Measurements from ENCODE around the gene RBM23.
"Not testable (repeated sequence)": the region's sequence is repeated elsewhere in the genome, so short reads cannot be mapped to it uniquely, and the experiment has no call there.

RBM23 gene

DNA sequence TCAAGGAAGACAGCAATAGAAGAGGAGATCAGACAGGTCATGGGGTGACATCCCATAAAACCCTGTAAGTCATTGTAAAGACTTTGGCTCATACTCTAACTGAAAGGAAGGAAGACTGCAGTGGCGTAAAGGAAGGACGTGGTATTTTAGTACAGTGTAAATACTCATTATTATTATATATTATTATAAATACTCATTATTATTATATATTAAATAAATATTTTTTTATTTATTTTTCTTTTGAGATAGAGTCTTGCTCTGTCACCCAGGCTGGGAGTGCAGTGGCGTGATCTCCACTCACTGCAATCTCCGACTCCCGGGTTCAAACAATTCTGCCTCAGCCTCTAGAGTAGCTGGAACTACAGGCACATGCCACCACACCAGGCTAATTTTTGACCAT, 62.5 kb downstream of the RBM23 start:
- no peak for TF ChIP-seq CTCF (IDR thresholded peaks at IDR 0.05; ENCODE audit: extremely low read depth, insufficient read depth, missing control alignments)
- no peak for DNase-seq (ENCODE audit: low spot score)
- in situ Hi-C loops (cut with MboI; ENCODE audit: low pct_unique_long_range_greater_than_20kb, low sequenced_read_pairs, unreplicated experiment), result loop anchor here (10.0 to 25.0 kb wide), 3 partner anchors 82 to 269 kb away; partner anchors contain the start of genes ABHD4 and DAD1

DNA sequence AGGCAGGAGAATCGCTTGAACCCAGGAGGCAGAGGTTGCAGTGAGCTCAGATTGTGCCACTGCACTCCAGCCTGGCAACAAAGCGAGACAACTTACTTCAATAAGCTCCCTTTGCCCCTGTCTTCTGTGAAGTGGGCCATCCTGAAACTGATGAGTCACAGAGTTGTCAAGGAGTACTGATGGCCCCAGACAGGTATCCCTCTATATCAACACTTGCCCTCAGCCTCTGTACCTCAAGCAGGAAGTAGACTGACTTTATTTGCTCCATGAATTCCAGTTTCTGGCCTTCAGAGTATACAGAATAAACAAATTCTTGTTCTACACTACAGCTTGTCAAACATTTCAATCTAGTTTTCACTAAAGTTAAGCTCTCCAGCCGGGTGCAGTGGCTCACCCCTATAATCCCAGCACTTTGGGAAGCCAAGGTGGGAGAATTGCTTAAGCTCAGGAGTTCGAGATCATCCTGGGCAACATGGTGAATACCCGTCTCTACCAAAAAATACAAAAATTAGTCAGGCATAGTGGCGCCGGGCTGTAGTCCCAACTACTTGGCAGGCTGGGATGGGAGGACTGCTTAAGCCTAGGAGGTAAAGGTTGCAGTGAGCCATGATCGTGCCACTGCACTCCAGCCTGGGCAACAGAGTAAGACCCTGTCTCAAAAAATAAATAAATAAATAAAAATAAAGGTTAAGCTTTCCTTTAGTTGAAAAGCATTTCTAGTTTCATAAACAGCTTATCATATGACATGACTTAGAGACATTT, 63.8 kb downstream of the RBM23 start:
- in situ Hi-C loops (cut with MboI; ENCODE audit: low pct_unique_long_range_greater_than_20kb, low sequenced_read_pairs, unreplicated experiment), result loop anchor here (10.0 to 25.0 kb wide), 3 partner anchors 80 to 268 kb away; partner anchors contain the start of genes ABHD4 and DAD1
- no peak for DNase-seq (ENCODE audit: low spot score)
- TF ChIP-seq CTCF (IDR thresholded peaks at IDR 0.05; ENCODE audit: extremely low read depth, insufficient read depth, missing control alignments), result no peak

- in situ Hi-C loops (cut with MboI; ENCODE audit: low pct_unique_long_range_greater_than_20kb, low sequenced_read_pairs, unreplicated experiment), result loop anchor here (10.0 to 25.0 kb wide), 3 partner anchors 79 to 267 kb away; partner anchors contain the start of genes ABHD4 and DAD1
- not testable (repeated sequence) for DNase-seq (ENCODE audit: low spot score)
These were observed 64.7 kb downstream of the RBM23 start for GRCh38 chr14:22854296-22854695.

GRCh38 chr14:22852940-22853767, 65.8 kb downstream of the RBM23 start:
- peak; percentile 84 for DNase-seq (ENCODE audit: low spot score)
- in situ Hi-C loops (cut with MboI; ENCODE audit: low pct_unique_long_range_greater_than_20kb, low sequenced_read_pairs, unreplicated experiment), result loop anchor here (10.0 to 25.0 kb wide), 3 partner anchors 78 to 266 kb away; partner anchors contain the start of genes ABHD4 and DAD1
- TF ChIP-seq CTCF (IDR thresholded peaks at IDR 0.05; ENCODE audit: extremely low read depth, insufficient read depth, missing control alignments), result peak; percentile 96

GRCh38 chr14:22852599-22852939, 66.4 kb downstream of the RBM23 start:
- in situ Hi-C loops (cut with MboI; ENCODE audit: low pct_unique_long_range_greater_than_20kb, low sequenced_read_pairs, unreplicated experiment), result loop anchor here (10.0 to 25.0 kb wide), 3 partner anchors 78 to 265 kb away; partner anchors contain the start of genes ABHD4 and DAD1
- no peak for DNase-seq (ENCODE audit: low spot score)
- TF ChIP-seq CTCF (IDR thresholded peaks at IDR 0.05; ENCODE audit: extremely low read depth, insufficient read depth, missing control alignments), result no peak

DNA sequence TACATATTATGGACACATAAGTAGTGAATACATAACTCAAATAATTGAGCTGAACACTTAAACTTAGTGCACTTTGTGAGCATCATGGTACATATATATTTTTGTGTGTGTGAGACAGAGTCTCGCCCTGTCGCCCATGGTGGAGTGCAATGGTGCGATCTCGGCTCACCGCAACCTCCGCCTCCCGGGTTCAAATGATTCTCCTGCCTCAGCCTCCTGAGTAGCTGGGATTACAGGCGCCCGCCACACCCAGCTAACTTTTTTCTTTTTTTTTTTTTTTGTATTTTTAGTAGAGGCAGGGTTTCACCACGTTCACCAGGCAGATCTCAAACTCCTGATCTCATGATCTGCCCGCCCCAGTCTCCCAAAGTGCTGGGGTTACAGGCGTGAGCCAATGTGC, 66.8 kb downstream of the RBM23 start:
- in situ Hi-C loops (cut with MboI; ENCODE audit: low pct_unique_long_range_greater_than_20kb, low sequenced_read_pairs, unreplicated experiment), result loop anchor here (10.0 to 25.0 kb wide), 3 partner anchors 77 to 265 kb away; partner anchors contain the start of genes ABHD4 and DAD1
- not testable (repeated sequence) for DNase-seq (ENCODE audit: low spot score)

- in situ Hi-C loops (cut with MboI; ENCODE audit: low pct_unique_long_range_greater_than_20kb, low sequenced_read_pairs, unreplicated experiment), result loop anchor here (10.0 to 25.0 kb wide), 3 partner anchors 76 to 264 kb away; partner anchors contain the start of genes ABHD4 and DAD1
- no peak for TF ChIP-seq CTCF (IDR thresholded peaks at IDR 0.05; ENCODE audit: extremely low read depth, insufficient read depth, missing control alignments)
- peak; percentile 14 for DNase-seq (ENCODE audit: low spot score)
These were observed 67.8 kb downstream of the RBM23 start for GRCh38 chr14:22850944-22851764.

Measured in GM13977 (cell line).